ENCODE data around the gene ANKLE1.

The ANKLE1 gene

GRCh38 chr19:17307876-17308377 lies 26.2 kb downstream of the ANKLE1 start:
- DNase-seq (ENCODE audit: low spot score) = no peak

- DNase-seq (ENCODE audit: low spot score) = peak; percentile 100
Observed at GRCh38 chr19:17309198-17309964, 27.7 kb downstream of the ANKLE1 start, which contains the start of gene DDA1. TSS of gene DDA1 (plus strand) at chr19:17309563. CDS start at chr19:17309655, 92 bp downstream.

- DNase-seq (ENCODE audit: low spot score) = no peak
Observed at GRCh38 chr19:17309965-17310461, 28.3 kb downstream of the ANKLE1 start.

- DNase-seq (ENCODE audit: low spot score) = no peak
Observed at GRCh38 chr19:17311455-17312188, 29.9 kb downstream of the ANKLE1 start.

GRCh38 chr19:17312189-17313113 lies 30.8 kb downstream of the ANKLE1 start:
- no peak for DNase-seq (ENCODE audit: low spot score)

- DNase-seq (ENCODE audit: low spot score) = no peak
Observed at GRCh38 chr19:17314007-17314593, 32.4 kb downstream of the ANKLE1 start.

- DNase-seq (ENCODE audit: low spot score) = no peak
Observed at GRCh38 chr19:17318966-17319365, 37.3 kb downstream of the ANKLE1 start.

- DNase-seq (ENCODE audit: low spot score) = no peak
Observed at GRCh38 chr19:17319473-17320238, 38.0 kb downstream of the ANKLE1 start.

GRCh38 chr19:17320435-17320834 lies 38.7 kb downstream of the ANKLE1 start:
- DNase-seq (ENCODE audit: low spot score) = no peak

- DNase-seq (ENCODE audit: low spot score) = no peak
Observed at GRCh38 chr19:17321655-17322489, 40.2 kb downstream of the ANKLE1 start.

GRCh38 chr19:17322854-17323253 lies 41.2 kb downstream of the ANKLE1 start:
- no peak for DNase-seq (ENCODE audit: low spot score)

GRCh38 chr19:17323300-17323963 lies 41.7 kb downstream of the ANKLE1 start:
- no peak for DNase-seq (ENCODE audit: low spot score)

GRCh38 chr19:17323964-17324332 lies 42.2 kb downstream of the ANKLE1 start:
- no peak for DNase-seq (ENCODE audit: low spot score)

GRCh38 chr19:17324357-17325114 lies 42.8 kb downstream of the ANKLE1 start:
- DNase-seq (ENCODE audit: low spot score) = no peak

- DNase-seq (ENCODE audit: low spot score) = no peak
Observed at GRCh38 chr19:17325133-17325532, 43.4 kb downstream of the ANKLE1 start.

GRCh38 chr19:17325881-17326594 lies 44.3 kb downstream of the ANKLE1 start:
- no peak for DNase-seq (ENCODE audit: low spot score)

- no peak for DNase-seq (ENCODE audit: low spot score)
Observed at GRCh38 chr19:17326595-17326966, 44.9 kb downstream of the ANKLE1 start.
